Mesendoderm (in vitro differentiated cells): Measurements from ENCODE around the gene OR7G3. TPM values are rescaled to one million over a fixed set of nuclear protein-coding genes. Genes with fewer than 3 reads are reported as not detected.

ENCODE experiments used
- DNase-seq: peaks from one replicate; pipeline ENCODE4 v3.0.0; 2013
- H2AK5ac ChIP-seq: 2 replicates; pipeline ENCODE4 v1.6.1; 2013; ENCODE audit warnings: low read length, inconsistent platforms
- H2BK120ac ChIP-seq: 2 replicates; pipeline ENCODE4 v1.6.1; 2013; ENCODE audit warnings: low read depth, mild to moderate bottlenecking, low read length, moderate library complexity, mixed read lengths
- H2BK15ac ChIP-seq: replicated peaks from 2 replicates; pipeline ENCODE4 v1.6.1; 2013; ENCODE audit warnings: low read depth, mild to moderate bottlenecking, moderate library complexity
- H2BK5ac ChIP-seq: 2 replicates; pipeline ENCODE4 v1.6.1; 2013; ENCODE audit warnings: low read length, inconsistent platforms
- H3K18ac ChIP-seq: 2 replicates; pipeline ENCODE4 v1.6.1; 2013; ENCODE audit warnings: mild to moderate bottlenecking, low read length, mixed read lengths
- H3K23ac ChIP-seq: one replicate; pipeline ENCODE4 v1.6.1; 2013; ENCODE audit warnings: low read length
- H3K27ac ChIP-seq: 2 replicates; pipeline ENCODE4 v1.5.1; 2013; ENCODE audit warnings: low read depth, mild to moderate bottlenecking, inconsistent platforms, low read length, moderate library complexity
- H3K27me3 ChIP-seq: 2 replicates; pipeline ENCODE4 v1.6.1; 2013; ENCODE audit warnings: low read length, control low read depth, mild to moderate bottlenecking, inconsistent platforms; ENCODE audit not compliant: insufficient read depth, poor library complexity
- H3K36me3 ChIP-seq: 2 replicates; pipeline ENCODE4 v1.6.1; 2013; ENCODE audit warnings: low read length, inconsistent platforms; ENCODE audit not compliant: control insufficient read depth, insufficient read depth
- H3K4ac ChIP-seq: one replicate; pipeline ENCODE4 v1.6.1; 2013; ENCODE audit warnings: low read depth, mild to moderate bottlenecking, low read length, moderate library complexity
- H3K4me1 ChIP-seq: 2 replicates; pipeline ENCODE4 v1.6.1; 2013; ENCODE audit warnings: low read depth, low read length, inconsistent platforms; ENCODE audit not compliant: control insufficient read depth
- H3K4me2 ChIP-seq: 2 replicates; pipeline ENCODE4 v1.6.1; 2013; ENCODE audit warnings: low read length
- H3K4me3 ChIP-seq: 2 replicates; pipeline ENCODE4 v1.5.1; 2013; ENCODE audit warnings: mild to moderate bottlenecking, low read length
- H3K56ac ChIP-seq: one replicate; pipeline ENCODE4 v1.6.1; 2013; ENCODE audit warnings: low read length
- H3K79me1 ChIP-seq: 2 replicates; pipeline ENCODE4 v1.6.1; 2013; ENCODE audit warnings: low read length, inconsistent platforms
- H3K79me2 ChIP-seq: 2 replicates; pipeline ENCODE4 v1.6.1; 2013; ENCODE audit warnings: mild to moderate bottlenecking, low read length; ENCODE audit not compliant: control insufficient read depth, insufficient read depth
- H3K9ac ChIP-seq: 2 replicates; pipeline ENCODE4 v1.6.1; 2013; ENCODE audit warnings: low read length, inconsistent platforms
- H4K5ac ChIP-seq: one replicate; pipeline ENCODE4 v1.6.1; 2013; ENCODE audit warnings: low read length
- H4K8ac ChIP-seq: one replicate; pipeline ENCODE4 v1.6.1; 2013; ENCODE audit warnings: low read depth, mild to moderate bottlenecking, control low read depth, low read length, moderate library complexity
- WGBS: extraction: QIAGEN DNeasy Blood & Tissue Kit; methylation state at CpG from one replicate; pipeline ENCODE4 v1.1.7; 2013; ENCODE audit warnings: low lambda C conversion rate, missing lambda C conversion rate; ENCODE audit not compliant: insufficient coverage; ENCODE audit errors: extremely low coverage; 5-methylcytosine and 5-hydroxymethylcytosine counted together
- polyA plus RNA-seq, 2 experiments: library from polyadenylated mRNA; stranded (reverse); fragments of 200-250 nt; gene quantifications; one replicate each; pipeline ENCODE4 v1.2.3, GENCODE V29; 2013

Gene OR7G3
- polyA plus RNA-seq (2013, experiment 1 of 2), result not detected
- not detected for polyA plus RNA-seq (2013, experiment 2 of 2)

- Histone ChIP-seq H3K4me3 (no peak within 1 kb of the TSS), H3K9ac (no peak within 1 kb of the TSS), H2BK15ac (no peak within 1 kb of the TSS), H3K23ac (no peak within 1 kb of the TSS), H3K4ac (no peak within 1 kb of the TSS), H4K8ac (no peak within 1 kb of the TSS), H3K4me2 (no peak within 1 kb of the TSS), H3K18ac (no peak within 1 kb of the TSS), H3K27me3 (no peaks in the 10 kb centered on the region), H3K79me1 (no peaks in the 10 kb centered on the region), H3K36me3 (no peaks in the 10 kb centered on the region), H2BK120ac (no peak within 1 kb of the TSS), H3K79me2 (no peaks in the 10 kb centered on the region), H3K56ac (no peak within 1 kb of the TSS), H3K27ac (peak within 1 kb of the TSS; percentile 17), H3K4me1 (no peaks in the 10 kb centered on the region), H2BK5ac (no peak within 1 kb of the TSS), H2AK5ac (no peak within 1 kb of the TSS), H4K5ac (no peak within 1 kb of the TSS)
- no peak for DNase-seq
- no CpG with 5 or more reads among the region's 1 CpG for WGBS
Observed at GRCh38 chr19:9126900-9127405, at the start of gene OR7G3. Gene OR7G3 (minus strand): TSS chr19:9126950. CDS start chr19:9126950, 0 bp downstream.

- Histone ChIP-seq H3K23ac (no peak overlapping the region), H3K79me2 (no peaks in the 10 kb centered on the region), H3K27ac (no peak overlapping the region), H3K9ac (no peak overlapping the region), H3K4me3 (no peak overlapping the region), H4K8ac (no peak overlapping the region), H2BK5ac (no peak overlapping the region), H3K36me3 (no peaks in the 10 kb centered on the region), H2AK5ac (no peak overlapping the region), H3K18ac (no peak overlapping the region), H3K4ac (no peak overlapping the region), H2BK120ac (no peak overlapping the region), H3K4me1 (no peaks in the 10 kb centered on the region), H4K5ac (no peak overlapping the region), H3K4me2 (no peak overlapping the region), H3K27me3 (no peaks in the 10 kb centered on the region), H2BK15ac (no peak overlapping the region), H3K56ac (no peak overlapping the region), H3K79me1 (no peaks in the 10 kb centered on the region)
- WGBS, result no CpG with 5 or more reads among the region's 5 CpGs
- no peak for DNase-seq
Observed at GRCh38 chr19:9175326-9175725, 48.6 kb upstream of the OR7G3 start.

- Histone ChIP-seq H3K27ac (no peak overlapping the region), H3K18ac (no peak overlapping the region), H2BK5ac (no peak overlapping the region), H3K23ac (no peak overlapping the region), H3K9ac (no peak overlapping the region), H3K4me2 (no peak overlapping the region), H3K4me1 (no peaks in the 10 kb centered on the region), H4K8ac (no peak overlapping the region), H2AK5ac (no peak overlapping the region), H2BK120ac (no peak overlapping the region), H3K27me3 (no peaks in the 10 kb centered on the region), H3K4ac (no peak overlapping the region), H3K4me3 (no peak overlapping the region), H3K79me1 (no peaks in the 10 kb centered on the region), H3K56ac (no peak overlapping the region), H2BK15ac (no peak overlapping the region), H3K79me2 (no peaks in the 10 kb centered on the region), H4K5ac (no peak overlapping the region), H3K36me3 (no peaks in the 10 kb centered on the region)
- DNase-seq, result no peak
- no CpG with 5 or more reads among the region's 6 CpGs for WGBS
Observed at GRCh38 chr19:9171393-9171991, 44.7 kb upstream of the OR7G3 start.

GRCh38 chr19:9166846-9167245 is 40.1 kb upstream of the OR7G3 start:
- Histone ChIP-seq H3K27ac (no peak overlapping the region), H2BK5ac (no peak overlapping the region), H3K79me2 (no peaks in the 10 kb centered on the region), H3K4ac (no peak overlapping the region), H3K36me3 (peaks cover 6% of the 10 kb centered on the region), H3K23ac (no peak overlapping the region), H3K79me1 (no peaks in the 10 kb centered on the region), H3K56ac (no peak overlapping the region), H3K4me3 (no peak overlapping the region), H4K8ac (no peak overlapping the region), H2BK15ac (no peak overlapping the region), H3K18ac (no peak overlapping the region), H2BK120ac (no peak overlapping the region), H3K4me1 (no peaks in the 10 kb centered on the region), H4K5ac (no peak overlapping the region), H3K9ac (no peak overlapping the region), H3K4me2 (no peak overlapping the region), H2AK5ac (no peak overlapping the region), H3K27me3 (no peaks in the 10 kb centered on the region)
- DNase-seq, result no peak
- no CpG with 5 or more reads among the region's 4 CpGs for WGBS

- Histone ChIP-seq H2BK15ac (no peak overlapping the region), H3K79me1 (no peaks in the 10 kb centered on the region), H3K4me2 (no peak overlapping the region), H3K23ac (no peak overlapping the region), H4K8ac (no peak overlapping the region), H3K56ac (no peak overlapping the region), H3K9ac (no peak overlapping the region), H2AK5ac (no peak overlapping the region), H3K27ac (no peak overlapping the region), H3K79me2 (no peaks in the 10 kb centered on the region), H3K27me3 (no peaks in the 10 kb centered on the region), H2BK120ac (no peak overlapping the region), H3K4ac (no peak overlapping the region), H2BK5ac (no peak overlapping the region), H3K4me1 (no peaks in the 10 kb centered on the region), H3K4me3 (no peak overlapping the region), H3K18ac (no peak overlapping the region), H4K5ac (no peak overlapping the region), H3K36me3 (peaks cover 21% of the 10 kb centered on the region)
- WGBS, result no CpG with 5 or more reads among the region's 3 CpGs
- no peak for DNase-seq
Observed at GRCh38 chr19:9165261-9165660, 38.5 kb upstream of the OR7G3 start.

- no peak overlapping the region for H3K23ac ChIP-seq
- DNase-seq, result no peak
- H4K5ac ChIP-seq, result no peak overlapping the region
- no CpG with 5 or more reads among the region's 12 CpGs for WGBS
- H2BK5ac ChIP-seq, result no peak overlapping the region
- no peak overlapping the region for H3K18ac ChIP-seq
- H2BK120ac ChIP-seq, result no peak overlapping the region
- H2AK5ac ChIP-seq, result no peak overlapping the region
- H4K8ac ChIP-seq, result no peak overlapping the region
- no peaks in the 10 kb centered on the region for H3K27me3 ChIP-seq
- H2BK15ac ChIP-seq, result no peak overlapping the region
- peaks cover 12% of the 10 kb centered on the region for H3K79me1 ChIP-seq
- no peak overlapping the region for H3K4me2 ChIP-seq
- peaks cover 33% of the 10 kb centered on the region for H3K36me3 ChIP-seq
- no peak overlapping the region for H3K9ac ChIP-seq
- H3K4me3 ChIP-seq, result no peak overlapping the region
- no peak overlapping the region for H3K27ac ChIP-seq
- H3K56ac ChIP-seq, result no peak overlapping the region
- no peaks in the 10 kb centered on the region for H3K4me1 ChIP-seq
- H3K4ac ChIP-seq, result no peak overlapping the region
- peaks cover 8% of the 10 kb centered on the region for H3K79me2 ChIP-seq
Observed at GRCh38 chr19:9161427-9161826, 34.7 kb upstream of the OR7G3 start.
